Keratinocyte (primary cell): Measurements from ENCODE around the gene CPED1. TPM values are rescaled to one million over a fixed set of nuclear protein-coding genes. Genes with fewer than 3 reads are reported as not detected.

Experiments used
- DNase-seq: peaks from one replicate; pipeline ENCODE4 v3.0.0-alpha.2; 2011; ENCODE audit warnings: low read depth, missing footprints, low spot score
- FAIRE-seq: peaks from 2 replicates; lab custom pipeline; 2011; peaks lifted over from hg19 to GRCh38; lab: Jason Lieb, UNC
- H2AFZ ChIP-seq: 2 replicates; pipeline ENCODE4 v1.6.0; 2012; ENCODE audit warnings: low read length, control low read depth, inconsistent platforms; ENCODE audit not compliant: control insufficient read depth
- H3K27ac ChIP-seq: 2 replicates; pipeline ENCODE4 v1.5.1; 2011; ENCODE audit warnings: low read length; ENCODE audit not compliant: control insufficient read depth, insufficient read depth
- H3K27me3 ChIP-seq: 3 replicates; pipeline ENCODE4 v1.6.0; 2011; ENCODE audit warnings: low read length; ENCODE audit not compliant: control insufficient read depth, insufficient read depth; ENCODE audit errors: extremely low read depth
- H3K36me3 ChIP-seq, 2 experiments: 2 replicates in 1 of 2; 3 replicates in 1 of 2; pipeline ENCODE4 v1.5.1; 2011; ENCODE audit warnings: low read length in 2 of 2, mild to moderate bottlenecking in 1 of 2; ENCODE audit not compliant: control insufficient read depth in 2 of 2, insufficient read depth in 2 of 2; ENCODE audit errors: extremely low read depth in 1 of 2
- H3K4me1 ChIP-seq: 3 replicates; pipeline ENCODE4 v1.5.1; 2011; ENCODE audit warnings: low read length; ENCODE audit not compliant: control insufficient read depth, insufficient read depth; ENCODE audit errors: extremely low read depth
- H3K4me2 ChIP-seq: 3 replicates; pipeline ENCODE4 v1.6.0; 2011; ENCODE audit warnings: low read depth, low read length; ENCODE audit not compliant: control insufficient read depth, insufficient read depth; ENCODE audit errors: extremely low read depth
- H3K4me3 ChIP-seq, 3 experiments: fragments of 200-600 bp in 1 of 3; sonication (generic) in 1 of 3; 2 replicates in 2 of 3; 3 replicates in 1 of 3; pipeline ENCODE4 v1.5.1; 2011 to 2016; ENCODE audit warnings: low read length in 3 of 3, mild to moderate bottlenecking in 3 of 3, control low read depth in 2 of 3, inconsistent platforms in 1 of 3, low read depth in 1 of 3, mixed read lengths in 1 of 3, mixed run types in 1 of 3, moderate library complexity in 1 of 3; ENCODE audit not compliant: control insufficient read depth in 2 of 3, insufficient read depth in 2 of 3; ENCODE audit errors: extremely low read depth in 1 of 3
- H3K79me2 ChIP-seq: 2 replicates; pipeline ENCODE4 v1.6.0; 2012; ENCODE audit warnings: low read length; ENCODE audit not compliant: control insufficient read depth, insufficient read depth
- H3K9ac ChIP-seq: 3 replicates; pipeline ENCODE4 v1.6.0; 2011; ENCODE audit warnings: low read length; ENCODE audit not compliant: control insufficient read depth, insufficient read depth; ENCODE audit errors: extremely low read depth
- H3K9me1 ChIP-seq: 3 replicates; pipeline ENCODE4 v1.6.0; 2011; ENCODE audit warnings: low read length; ENCODE audit not compliant: control insufficient read depth, insufficient read depth; ENCODE audit errors: extremely low read depth
- H3K9me3 ChIP-seq: 2 replicates; pipeline ENCODE4 v1.5.1; 2012; ENCODE audit warnings: low read depth, low read length; ENCODE audit not compliant: control insufficient read depth
- H4K20me1 ChIP-seq: 3 replicates; pipeline ENCODE4 v1.6.0; 2011; ENCODE audit warnings: low read length; ENCODE audit not compliant: control insufficient read depth, insufficient read depth; ENCODE audit errors: extremely low read depth
- EZH2 ChIP-seq: IDR thresholded peaks from one replicate; pipeline ENCODE4 v1.6.1; 2012; ENCODE audit warnings: inconsistent platforms, mild to moderate bottlenecking, low read length, moderate library complexity
- dilution Hi-C: fragments of 300-500 bp; cut with MboI; formaldehyde crosslinking; loops from one replicate; pipeline ENCODE4 v1.7.0; 2020; ENCODE audit warnings: low sequenced_read_pairs; ENCODE audit not compliant: extremely low pct_ligation_motif_present
- polyA plus RNA-seq, 5 experiments: library from polyadenylated mRNA; depleted of rRNA in 3 of 5; stranded (reverse) in 3 of 5; stranded (forward) in 1 of 5; unstranded in 1 of 5; fragments of >200 nt; gene quantifications; 1 replicate in 1 of 5; 2 replicates in 3 of 5; 3 replicates in 1 of 5; pipeline versions ENCODE4 v1.2.1 to v1.2.3, GENCODE V29; 2011 to 2012; ENCODE audit warnings: missing spikeins in 2 of 5, low read depth in 1 of 5, low replicate concordance in 1 of 5
- TF ChIP-seq, protein P1 (sequence below), 3 experiments: IDR thresholded peaks in 1 of 3; conservative IDR thresholded peaks in 1 of 3; optimal IDR thresholded peaks in 1 of 3; 2 replicates in 2 of 3; 3 replicates in 1 of 3; pipeline versions ENCODE3 to v1.5.1; 2011; ENCODE audit warnings: low read length in 3 of 3, mild to moderate bottlenecking in 3 of 3, moderate library complexity in 2 of 3, control low read depth in 1 of 3, inconsistent platforms in 1 of 3; ENCODE audit not compliant: insufficient read depth in 2 of 3; ENCODE audit errors: extremely low read depth in 1 of 3

The CPED1 gene
- polyA plus RNA-seq, 1 donor (not counting 4 experiments of a cell fraction or from before 2014, with no cell fraction given) = 0.62 TPM

DNA sequence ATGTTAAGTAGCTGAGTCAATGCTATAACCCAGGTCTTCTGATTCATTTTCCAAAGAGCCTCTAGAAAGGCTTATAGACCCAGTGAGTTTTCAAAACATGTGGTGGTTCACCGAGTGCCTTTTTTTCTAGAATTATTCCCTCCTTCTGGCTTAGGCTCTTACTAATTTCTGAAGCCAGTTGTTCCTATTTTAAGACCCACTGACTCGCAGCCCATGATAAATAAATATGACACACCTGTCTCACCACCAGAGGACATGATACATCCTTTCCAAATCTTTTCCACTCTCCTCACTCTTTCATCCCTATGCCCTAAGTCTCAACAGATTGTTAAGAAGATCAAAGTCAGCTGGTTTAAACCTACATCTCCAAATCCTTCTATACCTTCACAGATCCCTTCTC is 214.3 kb downstream of the CPED1 start:
- Histone ChIP-seq H3K9me1 (no peaks in the 10 kb centered on the region), H3K36me3 (no peaks in the 10 kb centered on the region), H3K79me2 (no peaks in the 10 kb centered on the region), H2AFZ (no peak overlapping the region), H3K9me3 (no peaks in the 10 kb centered on the region), H3K27ac (no peak overlapping the region), H4K20me1 (no peaks in the 10 kb centered on the region), H3K4me2 (no peak overlapping the region), H3K27me3 (no peaks in the 10 kb centered on the region), H3K4me3 (no peak overlapping the region), H3K9ac (no peak overlapping the region), H3K4me1 (no peaks in the 10 kb centered on the region)
- FAIRE-seq (no peak), DNase-seq (no peak)
- TF ChIP-seq, protein P1, sequence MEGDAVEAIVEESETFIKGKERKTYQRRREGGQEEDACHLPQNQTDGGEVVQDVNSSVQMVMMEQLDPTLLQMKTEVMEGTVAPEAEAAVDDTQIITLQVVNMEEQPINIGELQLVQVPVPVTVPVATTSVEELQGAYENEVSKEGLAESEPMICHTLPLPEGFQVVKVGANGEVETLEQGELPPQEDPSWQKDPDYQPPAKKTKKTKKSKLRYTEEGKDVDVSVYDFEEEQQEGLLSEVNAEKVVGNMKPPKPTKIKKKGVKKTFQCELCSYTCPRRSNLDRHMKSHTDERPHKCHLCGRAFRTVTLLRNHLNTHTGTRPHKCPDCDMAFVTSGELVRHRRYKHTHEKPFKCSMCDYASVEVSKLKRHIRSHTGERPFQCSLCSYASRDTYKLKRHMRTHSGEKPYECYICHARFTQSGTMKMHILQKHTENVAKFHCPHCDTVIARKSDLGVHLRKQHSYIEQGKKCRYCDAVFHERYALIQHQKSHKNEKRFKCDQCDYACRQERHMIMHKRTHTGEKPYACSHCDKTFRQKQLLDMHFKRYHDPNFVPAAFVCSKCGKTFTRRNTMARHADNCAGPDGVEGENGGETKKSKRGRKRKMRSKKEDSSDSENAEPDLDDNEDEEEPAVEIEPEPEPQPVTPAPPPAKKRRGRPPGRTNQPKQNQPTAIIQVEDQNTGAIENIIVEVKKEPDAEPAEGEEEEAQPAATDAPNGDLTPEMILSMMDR (optimal IDR thresholded peaks at IDR 0.05 in 1 of 3, IDR thresholded peaks at IDR 0.05 in 1 of 3, conservative IDR thresholded peaks at IDR 0.05 in 1 of 3; ENCODE audit: extremely low read depth in 1 of 3, insufficient read depth in 2 of 3, low read length in 3 of 3) = no peak
- TF ChIP-seq EZH2 = no peak
- dilution Hi-C loops = no loop called here

DNA sequence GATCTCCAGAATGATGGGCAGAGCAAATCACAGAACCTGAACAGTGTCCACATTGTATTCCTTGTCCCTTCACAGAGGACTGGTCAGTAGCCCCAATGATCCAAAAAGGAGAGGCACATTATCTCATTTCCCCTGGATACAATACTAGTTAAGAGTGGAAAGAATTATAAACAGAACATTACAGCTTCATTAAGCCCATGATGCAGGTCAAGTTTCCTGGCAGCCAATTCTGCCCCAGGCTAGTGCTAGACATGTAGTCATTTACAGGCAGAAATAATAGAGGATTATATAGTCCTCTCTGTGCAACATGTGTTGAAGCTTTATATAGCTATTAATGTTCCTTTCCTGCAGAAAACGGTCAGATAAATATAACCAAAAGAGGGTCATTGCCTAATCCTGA is 216.0 kb downstream of the CPED1 start:
- TF ChIP-seq, protein P1 (optimal IDR thresholded peaks at IDR 0.05 in 1 of 3, IDR thresholded peaks at IDR 0.05 in 1 of 3, conservative IDR thresholded peaks at IDR 0.05 in 1 of 3; ENCODE audit: extremely low read depth in 1 of 3, insufficient read depth in 2 of 3, low read length in 3 of 3) = no peak
- no peaks in the 10 kb centered on the region for H3K9me3 ChIP-seq
- DNase-seq = no peak
- dilution Hi-C loops = no loop called here
- H3K9me1 ChIP-seq = no peaks in the 10 kb centered on the region
- H3K36me3 ChIP-seq = no peaks in the 10 kb centered on the region
- H3K9ac ChIP-seq = no peak overlapping the region
- H3K27ac ChIP-seq = no peak overlapping the region
- H3K4me2 ChIP-seq = no peak overlapping the region
- H3K4me3 ChIP-seq = no peak overlapping the region
- no peak for FAIRE-seq
- no peaks in the 10 kb centered on the region for H4K20me1 ChIP-seq
- no peak overlapping the region for H2AFZ ChIP-seq
- no peaks in the 10 kb centered on the region for H3K4me1 ChIP-seq
- no peaks in the 10 kb centered on the region for H3K27me3 ChIP-seq
- H3K79me2 ChIP-seq = no peaks in the 10 kb centered on the region
